GM18499 (cell line): Measurements from ENCODE around the gene DMRTB1.

Experiments used
- ATAC-seq: cut with Tn5 transposase; IDR thresholded peaks from one replicate; pipeline ENCODE4 v1.9.1; 2021; ENCODE audit warnings: moderate number of reproducible peaks; ENCODE audit not compliant: insufficient read depth, unreplicated experiment

Gene DMRTB1

GRCh38 chr1:53484705-53485477 is 25.7 kb downstream of the DMRTB1 start:
- ATAC-seq: no peak

GRCh38 chr1:53485478-53486394 is 26.5 kb downstream of the DMRTB1 start:
- ATAC-seq: no peak

- no peak for ATAC-seq
These were observed 27.3 kb downstream of the DMRTB1 start for GRCh38 chr1:53486395-53487026.

GRCh38 chr1:53490351-53490750 is 31.2 kb downstream of the DMRTB1 start:
- ATAC-seq: no peak

- ATAC-seq: no peak
These were observed 36.6 kb downstream of the DMRTB1 start for GRCh38 chr1:53495633-53496345.

GRCh38 chr1:53498555-53499131 is 39.4 kb downstream of the DMRTB1 start:
- no peak for ATAC-seq

- ATAC-seq: no peak
These were observed 40.3 kb downstream of the DMRTB1 start for GRCh38 chr1:53499257-53500203.

GRCh38 chr1:53500204-53501064 is 41.2 kb downstream of the DMRTB1 start:
- ATAC-seq: no peak

GRCh38 chr1:53501065-53502005 is 42.1 kb downstream of the DMRTB1 start:
- no peak for ATAC-seq

GRCh38 chr1:53502641-53503432 is 43.6 kb downstream of the DMRTB1 start:
- no peak for ATAC-seq

GRCh38 chr1:53503433-53504217 is 44.4 kb downstream of the DMRTB1 start:
- ATAC-seq: no peak

- no peak for ATAC-seq
These were observed 45.7 kb downstream of the DMRTB1 start for GRCh38 chr1:53504901-53505300.

- ATAC-seq: no peak
These were observed 46.2 kb downstream of the DMRTB1 start for GRCh38 chr1:53505401-53505800.

GRCh38 chr1:53505891-53506290 is 46.7 kb downstream of the DMRTB1 start:
- ATAC-seq: no peak

GRCh38 chr1:53506355-53507050 is 47.3 kb downstream of the DMRTB1 start:
- no peak for ATAC-seq
